H9 (cell line): Measurements from ENCODE around the gene TBC1D19. TPM values are rescaled to one million over a fixed set of nuclear protein-coding genes. Genes with fewer than 3 reads are reported as not detected.

Experiments
- DNase-seq: peaks from one replicate; pipeline ENCODE4 v3.0.0-alpha.2; 2017
- H2AFZ ChIP-seq: one replicate; pipeline ENCODE4 v1.6.1; 2013; ENCODE audit warnings: mild to moderate bottlenecking, low read length, control low read depth, moderate library complexity
- H2AK5ac ChIP-seq: 2 replicates; pipeline ENCODE4 v1.6.1; 2013; ENCODE audit warnings: low read length, control low read depth, mixed read lengths; ENCODE audit not compliant: insufficient read length
- H2BK120ac ChIP-seq: one replicate; pipeline ENCODE4 v1.6.1; 2013; ENCODE audit warnings: low read depth, mild to moderate bottlenecking, low read length, control low read depth, inconsistent platforms; ENCODE audit not compliant: poor library complexity, severe bottlenecking
- H2BK12ac ChIP-seq: 2 replicates; pipeline ENCODE4 v1.6.1; 2013; ENCODE audit warnings: low read length, control low read depth, mixed read lengths, low read depth; ENCODE audit not compliant: insufficient read length
- H2BK15ac ChIP-seq: 2 replicates; pipeline ENCODE4 v1.6.1; 2013; ENCODE audit warnings: low read depth, low read length, control low read depth
- H2BK20ac ChIP-seq: one replicate; pipeline ENCODE4 v1.6.1; 2013; ENCODE audit warnings: low read depth, mild to moderate bottlenecking, low read length, control low read depth, inconsistent platforms; ENCODE audit not compliant: poor library complexity, severe bottlenecking
- H2BK5ac ChIP-seq: 2 replicates; pipeline ENCODE4 v1.6.1; 2013; ENCODE audit warnings: low read length, control low read depth, mixed read lengths; ENCODE audit not compliant: insufficient read length
- H3K14ac ChIP-seq: 2 replicates; pipeline ENCODE4 v1.6.1; 2013; ENCODE audit warnings: low read length, control low read depth; ENCODE audit not compliant: insufficient read depth
- H3K18ac ChIP-seq: 2 replicates; pipeline ENCODE4 v1.6.1; 2013; ENCODE audit warnings: low read depth, mild to moderate bottlenecking, mixed read lengths, low read length, control low read depth; ENCODE audit not compliant: insufficient read length
- H3K23ac ChIP-seq: 2 replicates; pipeline ENCODE4 v1.6.1; 2013; ENCODE audit warnings: low read length, control low read depth, mixed read lengths, low read depth; ENCODE audit not compliant: insufficient read length
- H3K23me2 ChIP-seq: 2 replicates; pipeline ENCODE4 v1.6.1; 2013; ENCODE audit warnings: low read depth, mild to moderate bottlenecking, mixed read lengths, low read length, control low read depth; ENCODE audit not compliant: insufficient read length, poor library complexity, severe bottlenecking
- H3K27ac ChIP-seq: 2 replicates; pipeline ENCODE4 v1.5.1; 2013; ENCODE audit warnings: low read length, control low read depth, mixed read lengths, low read depth; ENCODE audit not compliant: insufficient read length
- H3K27me3 ChIP-seq: 2 replicates; pipeline ENCODE4 v1.6.1; 2013; ENCODE audit warnings: low read length, control low read depth, inconsistent platforms; ENCODE audit not compliant: insufficient read depth
- H3K4ac ChIP-seq: 2 replicates; pipeline ENCODE4 v1.6.1; 2013; ENCODE audit warnings: low read depth, mild to moderate bottlenecking, control low read depth, inconsistent platforms, low read length, moderate library complexity
- H3K4me1 ChIP-seq: 2 replicates; pipeline ENCODE4 v1.6.1; 2013; ENCODE audit warnings: low read length, control low read depth, inconsistent platforms; ENCODE audit not compliant: insufficient read depth
- H3K4me2 ChIP-seq: 2 replicates; pipeline ENCODE4 v1.6.1; 2013; ENCODE audit warnings: low read length, control low read depth, mixed read lengths; ENCODE audit not compliant: insufficient read length, insufficient read depth
- H3K56ac ChIP-seq: 2 replicates; pipeline ENCODE4 v1.6.1; 2013; ENCODE audit warnings: low read depth, mild to moderate bottlenecking, mixed read lengths, low read length, control low read depth; ENCODE audit not compliant: insufficient read length
- H3K79me1 ChIP-seq: 2 replicates; pipeline ENCODE4 v1.6.1; 2013; ENCODE audit warnings: low read depth, mild to moderate bottlenecking, moderate library complexity, low read length, control low read depth, inconsistent platforms; ENCODE audit not compliant: insufficient read depth, poor library complexity, severe bottlenecking
- H3K79me2 ChIP-seq: 2 replicates; pipeline ENCODE4 v1.6.1; 2013; ENCODE audit warnings: low read length, control low read depth, inconsistent platforms; ENCODE audit not compliant: insufficient read depth
- H3K9ac ChIP-seq: 2 replicates; pipeline ENCODE4 v1.6.1; 2013; ENCODE audit warnings: low read length, control low read depth, mixed read lengths; ENCODE audit not compliant: insufficient read length; ENCODE audit errors: extremely low read depth
- H3K9me3 ChIP-seq: one replicate; pipeline ENCODE4 v1.6.1; 2013; ENCODE audit warnings: low read depth, low read length, inconsistent platforms; ENCODE audit not compliant: control insufficient read depth
- H3T11ph ChIP-seq: one replicate; pipeline ENCODE4 v1.6.1; 2013; ENCODE audit warnings: mild to moderate bottlenecking, low read length, control low read depth, inconsistent platforms
- H4K20me1 ChIP-seq: one replicate; pipeline ENCODE4 v1.6.1; 2013; ENCODE audit not compliant: control insufficient read depth, insufficient read length, insufficient read depth
- H4K5ac ChIP-seq: 2 replicates; pipeline ENCODE4 v1.6.1; 2013; ENCODE audit warnings: low read depth, mild to moderate bottlenecking, mixed read lengths, low read length, control low read depth; ENCODE audit not compliant: insufficient read length
- H4K8ac ChIP-seq: replicated peaks from 2 replicates; pipeline ENCODE4 v1.6.1; 2013; ENCODE audit warnings: low read length, control low read depth, mixed read lengths, low read depth; ENCODE audit not compliant: insufficient read length
- H4K91ac ChIP-seq: 2 replicates; pipeline ENCODE4 v1.6.1; 2013; ENCODE audit warnings: low read depth, mild to moderate bottlenecking, moderate library complexity, mixed read lengths, low read length, control low read depth; ENCODE audit not compliant: insufficient read length
- H3K27ac Mint-ChIP-seq, 3 experiments: 2 replicates in 2 of 3; 3 replicates in 1 of 3; pipeline ENCODE4 v1.8.0; 2020 to 2021; ENCODE audit warnings: mixed read lengths in 3 of 3, mild to moderate bottlenecking in 1 of 3, moderate library complexity in 1 of 3
- H3K27me3 Mint-ChIP-seq: 2 replicates; pipeline ENCODE4 v1.8.0; 2021; ENCODE audit warnings: low read depth, mild to moderate bottlenecking, moderate library complexity, mixed read lengths
- H3K36me3 Mint-ChIP-seq, 3 experiments: 2 replicates in 2 of 3; 3 replicates in 1 of 3; pipeline ENCODE4 v1.8.0; 2020 to 2021; ENCODE audit warnings: low read depth in 3 of 3, mixed read lengths in 3 of 3; ENCODE audit not compliant: insufficient read depth in 1 of 3
- H3K4me1 Mint-ChIP-seq, 2 experiments: 2 replicates each; pipeline ENCODE4 v1.8.0; 2020; ENCODE audit warnings: mixed read lengths in 2 of 2
- H3K4me3 Mint-ChIP-seq, 2 experiments: 2 replicates in 1 of 2; 3 replicates in 1 of 2; pipeline ENCODE4 v1.8.0; 2020 to 2021; ENCODE audit warnings: mild to moderate bottlenecking in 2 of 2, mixed read lengths in 2 of 2, moderate library complexity in 1 of 2
- H3K9me3 Mint-ChIP-seq, 2 experiments: 2 replicates in 1 of 2; 3 replicates in 1 of 2; pipeline ENCODE4 v1.8.0; 2020; ENCODE audit warnings: mild to moderate bottlenecking in 2 of 2, mixed read lengths in 2 of 2, moderate library complexity in 1 of 2
- total RNA-seq: library from RNA; stranded (reverse); gene quantifications from 2 replicates; pipeline ENCODE4 v1.2.1, GENCODE V29; 2021
- TF ChIP-seq, protein P1 (sequence below): fragments of 200-600 bp; sonication (generic); conservative IDR thresholded peaks from 3 replicates; pipeline ENCODE4 v1.8.0; 2021; ENCODE audit warnings: antibody characterized with exemption, mild to moderate bottlenecking

Gene TBC1D19
- total RNA-seq, 1 experiment from 2014 or later: 3.2 TPM

DNA sequence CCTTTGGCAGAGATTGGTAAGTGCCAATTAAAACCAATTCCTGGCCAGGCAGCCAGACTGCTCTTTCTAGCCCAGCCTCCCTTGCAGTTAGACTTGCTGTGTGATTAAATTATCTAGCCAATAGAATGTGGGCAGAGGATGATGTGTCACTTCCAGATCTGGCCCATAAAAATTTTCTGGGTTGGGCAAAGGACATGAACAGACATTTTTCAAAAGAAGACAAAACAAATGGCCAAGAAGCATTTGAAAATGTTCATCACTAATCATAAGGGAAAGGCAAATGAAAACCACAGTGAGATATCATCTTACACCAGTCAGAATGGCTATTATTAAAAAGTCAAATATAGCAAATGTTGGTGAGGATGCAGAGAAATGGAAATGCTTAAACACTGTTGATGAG is 205.3 kb downstream of the TBC1D19 start:
- Histone ChIP-seq H3K9ac (no peak overlapping the region), H3K27ac (no peak overlapping the region), H3K79me1 (no peaks in the 10 kb centered on the region), H4K5ac (no peak overlapping the region), H3K14ac (no peak overlapping the region), H3K18ac (no peak overlapping the region), H3K4ac (no peak overlapping the region), H3K4me2 (no peak overlapping the region), H2BK20ac (no peak overlapping the region), H3K23ac (no peak overlapping the region), H2AK5ac (no peak overlapping the region), H2BK5ac (no peak overlapping the region), H3K79me2 (no peaks in the 10 kb centered on the region), H3K56ac (no peak overlapping the region), H4K20me1 (no peaks in the 10 kb centered on the region), H2BK120ac (no peak overlapping the region), H4K8ac (no peak overlapping the region), H3K23me2 (no peaks in the 10 kb centered on the region), H3K27me3 (no peaks in the 10 kb centered on the region), H2BK12ac (no peak overlapping the region), H3K9me3 (no peaks in the 10 kb centered on the region), H4K91ac (no peak overlapping the region), H3T11ph (no peak overlapping the region), H2AFZ (no peak overlapping the region), H3K4me1 (no peaks in the 10 kb centered on the region), H2BK15ac (no peak overlapping the region)
- Mint-ChIP-seq H3K9me3 (peaks cover 0 to 6% of the 10 kb centered on the region in 2 experiments; a peak in 2 of 5 replicates), H3K36me3 (no peaks in the 10 kb centered on the region), H3K4me1 (peaks cover 16 to 18% of the 10 kb centered on the region in 2 experiments), H3K4me3 (no peak overlapping the region), H3K27ac (no peak overlapping the region), H3K27me3 (no peaks in the 10 kb centered on the region; the same call in 1 of the 2 replicates)
- TF ChIP-seq, protein P1, sequence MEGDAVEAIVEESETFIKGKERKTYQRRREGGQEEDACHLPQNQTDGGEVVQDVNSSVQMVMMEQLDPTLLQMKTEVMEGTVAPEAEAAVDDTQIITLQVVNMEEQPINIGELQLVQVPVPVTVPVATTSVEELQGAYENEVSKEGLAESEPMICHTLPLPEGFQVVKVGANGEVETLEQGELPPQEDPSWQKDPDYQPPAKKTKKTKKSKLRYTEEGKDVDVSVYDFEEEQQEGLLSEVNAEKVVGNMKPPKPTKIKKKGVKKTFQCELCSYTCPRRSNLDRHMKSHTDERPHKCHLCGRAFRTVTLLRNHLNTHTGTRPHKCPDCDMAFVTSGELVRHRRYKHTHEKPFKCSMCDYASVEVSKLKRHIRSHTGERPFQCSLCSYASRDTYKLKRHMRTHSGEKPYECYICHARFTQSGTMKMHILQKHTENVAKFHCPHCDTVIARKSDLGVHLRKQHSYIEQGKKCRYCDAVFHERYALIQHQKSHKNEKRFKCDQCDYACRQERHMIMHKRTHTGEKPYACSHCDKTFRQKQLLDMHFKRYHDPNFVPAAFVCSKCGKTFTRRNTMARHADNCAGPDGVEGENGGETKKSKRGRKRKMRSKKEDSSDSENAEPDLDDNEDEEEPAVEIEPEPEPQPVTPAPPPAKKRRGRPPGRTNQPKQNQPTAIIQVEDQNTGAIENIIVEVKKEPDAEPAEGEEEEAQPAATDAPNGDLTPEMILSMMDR: no peak
- no peak for DNase-seq
